KMS-11 (cell line): ENCODE measurements around the gene KTN1.

Experiments
- H2AFZ ChIP-seq: fragments of 200-600 bp; sonication (generic); 2 replicates; pipeline ENCODE4 v1.6.1; 2016; ENCODE audit warnings: antibody characterized with exemption, mixed run types, low read depth
- H3K27ac ChIP-seq: fragments of 200-600 bp; sonication (generic); 2 replicates; pipeline ENCODE4 v1.6.1; 2016; ENCODE audit warnings: mild to moderate bottlenecking, mixed run types
- H3K27me3 ChIP-seq: fragments of 200-600 bp; sonication (generic); 2 replicates; pipeline ENCODE4 v1.6.1; 2017; ENCODE audit warnings: mild to moderate bottlenecking, low read depth, mixed run types, moderate library complexity; ENCODE audit not compliant: insufficient read depth
- H3K36me3 ChIP-seq: fragments of 200-600 bp; sonication (generic); 2 replicates; pipeline ENCODE4 v1.6.1; 2017; ENCODE audit warnings: mild to moderate bottlenecking, mixed run types; ENCODE audit not compliant: insufficient read depth
- H3K4me1 ChIP-seq: fragments of 200-600 bp; sonication (generic); 2 replicates; pipeline ENCODE4 v1.6.1; 2016; ENCODE audit warnings: mild to moderate bottlenecking, low read depth, mixed run types; ENCODE audit not compliant: poor library complexity, severe bottlenecking
- H3K4me2 ChIP-seq: fragments of 200-600 bp; sonication (generic); 2 replicates; pipeline ENCODE4 v1.7.0; 2016; ENCODE audit warnings: mild to moderate bottlenecking, mixed run types
- H3K4me3 ChIP-seq: fragments of 200-600 bp; sonication (generic); IDR thresholded peaks from 2 replicates; pipeline ENCODE4 v1.6.1; 2017; ENCODE audit warnings: low read depth, low read length, mixed read lengths; ENCODE audit not compliant: insufficient read depth
- H3K79me2 ChIP-seq: fragments of 200-600 bp; sonication (generic); 2 replicates; pipeline ENCODE4 v1.6.1; 2016; ENCODE audit warnings: low read depth, mixed run types; ENCODE audit not compliant: insufficient read depth
- H3K9ac ChIP-seq: fragments of 200-600 bp; sonication (generic); 2 replicates; pipeline ENCODE4 v1.6.1; 2016; ENCODE audit warnings: mild to moderate bottlenecking, mixed run types
- H4K20me1 ChIP-seq: fragments of 200-600 bp; sonication (generic); 2 replicates; pipeline ENCODE4 v1.6.1; 2016; ENCODE audit warnings: mild to moderate bottlenecking, mixed run types; ENCODE audit not compliant: insufficient read depth
- CTCF ChIP-seq: fragments of 200-600 bp; sonication (generic); conservative IDR thresholded peaks from 2 replicates; pipeline ENCODE4 v1.6.1; 2017; ENCODE audit warnings: low read depth, mild to moderate bottlenecking, antibody characterized with exemption, low read length, moderate library complexity, mixed read lengths

KTN1 gene

GRCh38 chr14:55667801-55668200 is 87.8 kb downstream of the KTN1 start:
- H3K4me1 ChIP-seq, result no peaks in the 10 kb centered on the region
- no peaks in the 10 kb centered on the region for H4K20me1 ChIP-seq
- TF ChIP-seq CTCF, result no peak
- H3K27me3 ChIP-seq, result no peaks in the 10 kb centered on the region
- H3K4me3 ChIP-seq, result no peak overlapping the region
- H3K36me3 ChIP-seq, result no peaks in the 10 kb centered on the region
- H3K4me2 ChIP-seq, result no peak overlapping the region
- H3K27ac ChIP-seq, result no peak overlapping the region
- H2AFZ ChIP-seq, result no peak overlapping the region
- H3K79me2 ChIP-seq, result no peaks in the 10 kb centered on the region
- no peak overlapping the region for H3K9ac ChIP-seq

GRCh38 chr14:55671641-55672040 is 91.6 kb downstream of the KTN1 start:
- Histone ChIP-seq H2AFZ (no peak overlapping the region), H3K4me1 (no peaks in the 10 kb centered on the region), H4K20me1 (no peaks in the 10 kb centered on the region), H3K9ac (no peak overlapping the region), H3K27ac (no peak overlapping the region), H3K4me2 (no peak overlapping the region), H3K4me3 (no peak overlapping the region), H3K79me2 (no peaks in the 10 kb centered on the region), H3K27me3 (no peaks in the 10 kb centered on the region), H3K36me3 (no peaks in the 10 kb centered on the region)
- TF ChIP-seq CTCF, result no peak

- H3K9ac ChIP-seq, result no peak overlapping the region
- H3K27me3 ChIP-seq, result no peaks in the 10 kb centered on the region
- H4K20me1 ChIP-seq, result no peaks in the 10 kb centered on the region
- H3K4me2 ChIP-seq, result no peak overlapping the region
- no peaks in the 10 kb centered on the region for H3K4me1 ChIP-seq
- H3K27ac ChIP-seq, result no peak overlapping the region
- no peaks in the 10 kb centered on the region for H3K79me2 ChIP-seq
- no peak overlapping the region for H2AFZ ChIP-seq
- TF ChIP-seq CTCF, result no peak
- H3K4me3 ChIP-seq, result no peak overlapping the region
- H3K36me3 ChIP-seq, result no peaks in the 10 kb centered on the region
These were observed 93.0 kb downstream of the KTN1 start for GRCh38 chr14:55673048-55673447.

GRCh38 chr14:55681096-55681495 is 101.1 kb downstream of the KTN1 start:
- no peaks in the 10 kb centered on the region for H3K4me1 ChIP-seq

More at GRCh38 chr14:55681096-55681495, 101.1 kb downstream of the KTN1 start:
- no peak overlapping the region for H3K27ac ChIP-seq
- no peak for TF ChIP-seq CTCF
- H3K36me3 ChIP-seq, result no peaks in the 10 kb centered on the region
- no peak overlapping the region for H3K9ac ChIP-seq
- H4K20me1 ChIP-seq, result no peaks in the 10 kb centered on the region
- H3K4me3 ChIP-seq, result no peak overlapping the region
- H3K79me2 ChIP-seq, result no peaks in the 10 kb centered on the region
- no peak overlapping the region for H3K4me2 ChIP-seq
- H2AFZ ChIP-seq, result no peak overlapping the region
- no peaks in the 10 kb centered on the region for H3K27me3 ChIP-seq
